Measurements from ENCODE around the gene ZNF350. TPM values are rescaled to one million over a fixed set of nuclear protein-coding genes. Genes with fewer than 3 reads are reported as not detected.
"Not testable (repeated sequence)": the region's sequence is repeated elsewhere in the genome, so short reads cannot be mapped to it uniquely, and the experiment has no call there.

Gene ZNF350
- total RNA-seq, 1 experiment from 2014 or later = 0.28 TPM

- no peak for DNase-seq
- H3K4me3 ChIP-seq (ENCODE audit: insufficient read depth, low read depth, low read length) = no peak overlapping the region
- no peaks in the 10 kb centered on the region for H3K27me3 ChIP-seq (ENCODE audit: control insufficient read depth, insufficient read depth, low read length)
- H3K36me3 ChIP-seq (replicated peaks; ENCODE audit: control insufficient read depth, insufficient read depth, low read length) = no peaks in the 10 kb centered on the region
Measured at GRCh38 chr19:51983361-51983760, 3.3 kb downstream of the ZNF350 start.

- not testable (repeated sequence) for DNase-seq; H3K4me3 ChIP-seq (ENCODE audit: insufficient read depth, low read depth, low read length); H3K27me3 ChIP-seq (ENCODE audit: control insufficient read depth, insufficient read depth, low read length); H3K36me3 ChIP-seq (replicated peaks; ENCODE audit: control insufficient read depth, insufficient read depth, low read length)
Measured at GRCh38 chr19:51980926-51981325, 5.7 kb downstream of the ZNF350 start.

GRCh38 chr19:51980116-51980736, 6.4 kb downstream of the ZNF350 start:
- no peaks in the 10 kb centered on the region for H3K36me3 ChIP-seq (replicated peaks; ENCODE audit: control insufficient read depth, insufficient read depth, low read length)
- no peak for DNase-seq
- no peaks in the 10 kb centered on the region for H3K27me3 ChIP-seq (ENCODE audit: control insufficient read depth, insufficient read depth, low read length)
- no peak overlapping the region for H3K4me3 ChIP-seq (ENCODE audit: insufficient read depth, low read depth, low read length)

- Histone ChIP-seq H3K36me3 (replicated peaks; ENCODE audit: control insufficient read depth, insufficient read depth, low read length) (no peaks in the 10 kb centered on the region), H3K27me3 (ENCODE audit: control insufficient read depth, insufficient read depth, low read length) (no peaks in the 10 kb centered on the region), H3K4me3 (ENCODE audit: insufficient read depth, low read depth, low read length) (no peak overlapping the region)
- no peak for DNase-seq
Measured at GRCh38 chr19:51978882-51979281, 7.8 kb downstream of the ZNF350 start.

GRCh38 chr19:51977346-51977745, 9.3 kb downstream of the ZNF350 start:
- Histone ChIP-seq H3K4me3 (ENCODE audit: insufficient read depth, low read depth, low read length) (no peak overlapping the region), H3K36me3 (replicated peaks; ENCODE audit: control insufficient read depth, insufficient read depth, low read length) (peaks cover 2% of the 10 kb centered on the region; the same call in 1 of the 2 replicates), H3K27me3 (ENCODE audit: control insufficient read depth, insufficient read depth, low read length) (no peaks in the 10 kb centered on the region)
- DNase-seq = no peak

GRCh38 chr19:51976852-51977251, 9.8 kb downstream of the ZNF350 start:
- no peaks in the 10 kb centered on the region for H3K27me3 ChIP-seq (ENCODE audit: control insufficient read depth, insufficient read depth, low read length)
- no peak overlapping the region for H3K4me3 ChIP-seq (ENCODE audit: insufficient read depth, low read depth, low read length)
- peaks cover 2% of the 10 kb centered on the region; the same call in 1 of the 2 replicates for H3K36me3 ChIP-seq (replicated peaks; ENCODE audit: control insufficient read depth, insufficient read depth, low read length)
- DNase-seq = no peak

- not testable (repeated sequence) for DNase-seq; H3K4me3 ChIP-seq (ENCODE audit: insufficient read depth, low read depth, low read length); H3K27me3 ChIP-seq (ENCODE audit: control insufficient read depth, insufficient read depth, low read length); H3K36me3 ChIP-seq (replicated peaks; ENCODE audit: control insufficient read depth, insufficient read depth, low read length)
Measured at GRCh38 chr19:51975787-51976186, 10.9 kb downstream of the ZNF350 start.

GRCh38 chr19:51971624-51972023, 15.0 kb downstream of the ZNF350 start:
- Histone ChIP-seq H3K36me3 (replicated peaks; ENCODE audit: control insufficient read depth, insufficient read depth, low read length) (peaks cover 8% of the 10 kb centered on the region), H3K27me3 (ENCODE audit: control insufficient read depth, insufficient read depth, low read length) (no peaks in the 10 kb centered on the region), H3K4me3 (ENCODE audit: insufficient read depth, low read depth, low read length) (no peak overlapping the region)
- DNase-seq = no peak

- H3K4me3 ChIP-seq (ENCODE audit: insufficient read depth, low read depth, low read length) = no peak overlapping the region
- peaks cover 11% of the 10 kb centered on the region for H3K36me3 ChIP-seq (replicated peaks; ENCODE audit: control insufficient read depth, insufficient read depth, low read length)
- H3K27me3 ChIP-seq (ENCODE audit: control insufficient read depth, insufficient read depth, low read length) = no peaks in the 10 kb centered on the region
- no peak for DNase-seq
Measured at GRCh38 chr19:51970718-51971117, 15.9 kb downstream of the ZNF350 start.

- DNase-seq = no peak
- no peak overlapping the region for H3K4me3 ChIP-seq (ENCODE audit: insufficient read depth, low read depth, low read length)
- H3K27me3 ChIP-seq (ENCODE audit: control insufficient read depth, insufficient read depth, low read length) = no peaks in the 10 kb centered on the region
- H3K36me3 ChIP-seq (replicated peaks; ENCODE audit: control insufficient read depth, insufficient read depth, low read length) = peaks cover 15% of the 10 kb centered on the region
Measured at GRCh38 chr19:51965583-51965982, 21.1 kb downstream of the ZNF350 start.

GRCh38 chr19:51960621-51961233, 25.9 kb downstream of the ZNF350 start:
- not testable (repeated sequence) for DNase-seq; H3K36me3 ChIP-seq (replicated peaks; ENCODE audit: control insufficient read depth, insufficient read depth, low read length); H3K27me3 ChIP-seq (ENCODE audit: control insufficient read depth, insufficient read depth, low read length); H3K4me3 ChIP-seq (ENCODE audit: insufficient read depth, low read depth, low read length)

- Histone ChIP-seq H3K27me3 (ENCODE audit: control insufficient read depth, insufficient read depth, low read length) (no peaks in the 10 kb centered on the region), H3K36me3 (replicated peaks; ENCODE audit: control insufficient read depth, insufficient read depth, low read length) (no peaks in the 10 kb centered on the region), H3K4me3 (ENCODE audit: insufficient read depth, low read depth, low read length) (no peak overlapping the region)
- DNase-seq = no peak
Measured at GRCh38 chr19:51959791-51960190, 26.8 kb downstream of the ZNF350 start.

GRCh38 chr19:51957846-51958245, 28.8 kb downstream of the ZNF350 start:
- H3K36me3 ChIP-seq (replicated peaks; ENCODE audit: control insufficient read depth, insufficient read depth, low read length); DNase-seq; H3K4me3 ChIP-seq (ENCODE audit: insufficient read depth, low read depth, low read length); H3K27me3 ChIP-seq (ENCODE audit: control insufficient read depth, insufficient read depth, low read length): not testable (repeated sequence)

GRCh38 chr19:51948975-51949374, 37.7 kb downstream of the ZNF350 start:
- Histone ChIP-seq H3K4me3 (ENCODE audit: insufficient read depth, low read depth, low read length) (no peak overlapping the region), H3K36me3 (replicated peaks; ENCODE audit: control insufficient read depth, insufficient read depth, low read length) (peaks cover 19% of the 10 kb centered on the region), H3K27me3 (ENCODE audit: control insufficient read depth, insufficient read depth, low read length) (no peaks in the 10 kb centered on the region)
- DNase-seq = no peak

- H3K27me3 ChIP-seq (ENCODE audit: control insufficient read depth, insufficient read depth, low read length) = no peaks in the 10 kb centered on the region
- H3K4me3 ChIP-seq (ENCODE audit: insufficient read depth, low read depth, low read length) = no peak overlapping the region
- H3K36me3 ChIP-seq (replicated peaks; ENCODE audit: control insufficient read depth, insufficient read depth, low read length) = peaks cover 36% of the 10 kb centered on the region
- DNase-seq = no peak
Measured at GRCh38 chr19:51946602-51947001, 40.0 kb downstream of the ZNF350 start.
